Amniotic epithelial cell (primary cell): ENCODE results near the gene SRXN1.

Experiments used
- DNase-seq: peaks from one replicate; pipeline ENCODE4 v3.0.0-alpha.2; 2010; ENCODE audit warnings: low read depth

Gene SRXN1

GRCh38 chr20:675453-676314, 22.7 kb upstream of the SRXN1 start, which contains the start of gene SCRT2:
TSS of gene SCRT2 (minus strand) at chr20:675802. CDS start at chr20:675601, 201 bp downstream.
- peak; percentile 60 for DNase-seq

GRCh38 chr20:675033-675452, 22.0 kb upstream of the SRXN1 start:
- DNase-seq: no peak

- DNase-seq: no peak
These were observed 20.6 kb upstream of the SRXN1 start for GRCh38 chr20:673603-674001.

GRCh38 chr20:672963-673602, 20.1 kb upstream of the SRXN1 start:
- no peak for DNase-seq

GRCh38 chr20:671252-672030, 18.4 kb upstream of the SRXN1 start:
- DNase-seq: no peak

GRCh38 chr20:669573-669972, 16.6 kb upstream of the SRXN1 start:
- DNase-seq: no peak

GRCh38 chr20:668638-669037, 15.6 kb upstream of the SRXN1 start:
- no peak for DNase-seq

- no peak for DNase-seq
These were observed 15.1 kb upstream of the SRXN1 start for GRCh38 chr20:668050-668449.

DNA sequence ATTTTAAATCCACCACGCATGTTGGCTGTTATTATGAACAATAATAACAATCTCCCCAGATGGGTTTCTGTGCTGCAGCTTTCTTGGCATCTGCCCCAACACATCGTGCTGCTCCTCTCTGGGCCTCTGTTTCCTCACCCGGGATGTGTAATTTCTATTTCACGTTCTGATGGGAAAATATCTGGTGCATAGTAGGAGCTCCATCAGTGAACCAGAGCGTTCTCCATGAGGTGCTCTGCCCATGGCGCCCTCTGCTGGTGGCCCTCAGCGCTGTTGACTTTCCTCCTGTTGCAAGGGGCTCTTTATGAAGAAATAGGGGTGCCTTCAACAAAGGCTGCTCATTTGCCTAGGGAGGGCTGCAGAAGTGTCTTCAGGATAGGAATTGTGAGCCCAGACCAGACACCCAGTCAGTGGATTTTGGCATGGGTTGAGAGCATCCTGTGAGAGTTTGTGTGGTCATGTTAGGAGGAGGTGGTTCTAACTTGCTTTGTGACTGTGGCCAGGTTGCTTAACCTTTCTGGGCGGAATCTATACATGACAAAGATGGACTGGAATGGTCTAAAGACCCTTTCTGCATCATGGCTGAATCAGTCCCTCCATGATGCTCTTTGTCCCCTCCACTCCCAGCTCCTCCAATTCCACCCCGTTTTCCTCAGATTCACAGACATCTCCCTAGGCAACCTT, 14.5 kb upstream of the SRXN1 start:
- DNase-seq: peak; percentile 20

GRCh38 chr20:666877-667276, 13.9 kb upstream of the SRXN1 start:
- no peak for DNase-seq

DNA sequence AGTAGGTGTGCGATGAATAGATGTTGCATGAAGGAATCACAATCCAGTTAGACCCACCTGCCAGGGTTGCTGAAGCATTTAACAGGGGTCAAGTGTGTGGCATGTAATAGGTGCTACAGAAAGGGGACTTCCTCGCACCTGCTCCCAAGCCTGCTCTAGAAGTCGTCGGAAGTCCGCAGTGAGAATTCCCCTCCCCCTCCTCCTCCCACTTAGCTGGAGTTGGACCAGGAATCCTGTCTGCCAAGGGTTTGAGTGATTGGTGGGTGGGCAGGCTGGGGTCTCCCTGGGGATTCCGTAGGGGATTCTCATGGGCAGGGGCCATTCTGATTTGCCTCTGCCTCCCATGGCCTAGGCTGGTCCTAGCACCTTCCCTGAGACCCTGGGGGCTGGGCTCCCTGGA, 12.3 kb upstream of the SRXN1 start:
- no peak for DNase-seq

DNA sequence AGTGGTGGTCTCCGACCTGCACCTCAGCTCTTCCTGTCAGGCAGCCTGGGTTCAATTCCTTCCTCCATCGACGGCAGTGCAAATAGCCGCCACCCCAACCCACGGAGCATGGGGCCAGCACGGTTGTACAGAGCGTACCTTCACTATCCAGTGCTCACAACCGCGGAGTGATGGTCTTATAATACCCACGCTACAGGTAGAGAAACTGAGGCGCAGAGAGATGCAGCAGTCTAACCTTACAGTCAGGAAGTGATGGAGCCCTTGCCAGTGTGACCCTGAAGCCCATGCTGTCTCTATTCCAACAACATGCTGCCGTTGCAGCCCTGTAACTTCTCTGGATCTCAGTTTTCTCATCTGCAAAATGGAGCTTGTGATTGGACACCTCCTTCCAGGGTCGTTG, 11.6 kb upstream of the SRXN1 start:
- DNase-seq: no peak

GRCh38 chr20:664151-664550, 11.2 kb upstream of the SRXN1 start:
- DNase-seq: no peak

DNA sequence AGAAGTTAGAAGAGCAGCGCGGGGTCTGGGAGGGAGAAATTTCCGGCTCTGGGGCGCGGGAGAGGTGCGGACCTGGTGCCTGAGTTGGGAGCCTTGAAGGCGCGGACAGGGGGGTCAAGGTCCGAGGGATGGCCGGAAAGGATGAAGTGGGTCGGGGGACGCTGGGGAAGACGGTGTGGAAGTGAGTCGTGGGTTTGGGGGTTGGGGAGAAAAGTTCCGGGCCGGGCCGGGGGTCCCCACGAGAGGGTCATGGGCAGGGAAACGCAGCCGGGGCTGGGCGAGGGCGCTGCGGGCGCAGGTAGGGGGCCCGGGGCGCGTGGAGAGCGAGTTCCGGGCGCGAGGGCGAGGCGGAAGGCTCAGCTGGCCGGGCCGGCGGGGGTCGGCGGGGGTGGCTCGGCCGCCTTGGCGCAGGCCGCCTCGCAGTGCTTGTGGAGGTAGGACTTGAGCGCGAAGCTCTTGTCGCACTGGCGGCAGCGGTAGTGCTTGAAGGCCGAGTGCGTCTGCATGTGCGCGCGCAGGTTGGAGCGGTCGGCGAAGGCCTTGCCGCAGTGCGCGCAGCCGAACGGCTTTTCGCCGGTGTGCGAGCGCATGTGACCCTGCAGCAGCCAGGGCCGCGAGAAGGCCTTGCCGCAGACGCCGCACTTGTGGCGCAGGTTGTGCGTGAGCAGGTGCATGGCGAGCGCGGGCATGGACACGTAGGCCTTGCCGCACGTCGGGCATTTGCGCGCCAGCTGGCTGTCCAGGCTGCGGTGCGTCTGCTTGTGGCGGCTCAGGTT, 10.5 kb upstream of the SRXN1 start:
- no peak for DNase-seq

- DNase-seq: no peak
These were observed 9.5 kb upstream of the SRXN1 start for GRCh38 chr20:662277-663192.

GRCh38 chr20:661474-662270, 8.7 kb upstream of the SRXN1 start:
- DNase-seq: no peak

GRCh38 chr20:658731-659291, 5.8 kb upstream of the SRXN1 start:
- no peak for DNase-seq

DNA sequence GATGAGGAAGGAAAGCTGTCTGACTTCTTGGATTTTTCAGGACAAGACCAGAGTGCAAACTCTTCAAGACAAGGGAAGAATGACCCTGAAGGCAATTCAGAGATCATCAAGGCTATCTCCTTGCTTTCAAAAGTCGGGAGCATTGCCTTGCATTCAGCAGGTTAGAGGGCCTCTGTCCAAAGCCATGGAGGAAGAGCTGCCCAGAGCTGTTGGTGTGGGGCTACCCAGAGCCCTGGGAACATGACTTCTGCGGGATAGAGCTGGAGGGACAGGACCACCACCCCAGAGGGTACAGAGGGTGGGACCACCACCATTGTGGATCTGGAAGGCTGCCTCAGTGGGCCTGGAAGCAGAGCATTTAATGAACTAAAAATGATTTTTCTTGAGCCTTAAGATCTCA, 5.2 kb upstream of the SRXN1 start:
- no peak for DNase-seq
